WTC11 (cell line): ENCODE results near the gene TMED10. TPM values are rescaled to one million over a fixed set of nuclear protein-coding genes. Genes with fewer than 3 reads are reported as not detected.

ENCODE experiments used
- ATAC-seq: fragments of 200-7000 bp; cut with Tn5 transposase; 2 replicates; pipeline ENCODE4 v1.10.0; 2021; ENCODE audit warnings: mild to moderate bottlenecking, moderate library complexity
- Bru-seq: library from RNA; stranded (reverse); fragments of 400-500 nt; gene quantifications from one replicate; lab custom pipeline; 2021; lab: Mats Ljungman, UMichigan
- CTCF ChIA-PET: fragments of 300-600 bp; sonication (Branson Sonifier 250); formaldehyde crosslinking; loops from one replicate; lab custom pipeline; 2021; ENCODE audit warnings: antibody characterized with exemption; lab: Charles Lee
- POLR2A ChIA-PET: fragments of 350-600 bp; sonication (Branson Sonifier 250); formaldehyde crosslinking; loops from one replicate; lab custom pipeline; 2021; ENCODE audit warnings: antibody characterized with exemption; lab: Charles Lee
- DNase-seq: peaks from one replicate; pipeline ENCODE4 v3.0.0; 2021; ENCODE audit warnings: low spot score
- H3K27ac Mint-ChIP-seq: 2 replicates; pipeline ENCODE4 v1.8.0; 2021; ENCODE audit warnings: mixed read lengths
- H3K27me3 Mint-ChIP-seq: 2 replicates; pipeline ENCODE4 v1.8.0; 2021; ENCODE audit warnings: low read depth, mild to moderate bottlenecking, moderate library complexity, mixed read lengths
- H3K36me3 Mint-ChIP-seq: 2 replicates; pipeline ENCODE4 v1.8.0; 2021; ENCODE audit warnings: mixed read lengths
- H3K4me1 Mint-ChIP-seq: 2 replicates; pipeline ENCODE4 v1.8.0; 2022; ENCODE audit warnings: mixed read lengths
- H3K4me3 Mint-ChIP-seq: 2 replicates; pipeline ENCODE4 v1.8.0; 2021; ENCODE audit warnings: mild to moderate bottlenecking, moderate library complexity, mixed read lengths
- H3K9me3 Mint-ChIP-seq: 2 replicates; pipeline ENCODE4 v1.8.0; 2021; ENCODE audit warnings: mixed read lengths
- CBFB ChIP-seq: sonication (generic); formaldehyde crosslinking; IDR thresholded peaks from 2 replicates; pipeline ENCODE4 v1.8.1; 2022; ENCODE audit warnings: mild to moderate bottlenecking, low read depth, missing genetic modification reagents
- CDX4 ChIP-seq: fragments of 250-450 bp; sonication (Bioruptor Pico); IDR thresholded peaks from 2 replicates; pipeline ENCODE4 v1.9.0; 2021; ENCODE audit warnings: moderate library complexity, mild to moderate bottlenecking, inconsistent platforms, borderline replicate concordance
- E2F4 ChIP-seq: sonication (generic); formaldehyde crosslinking; IDR thresholded peaks from 2 replicates; pipeline ENCODE4 v1.8.1; 2022; ENCODE audit warnings: low read depth, mild to moderate bottlenecking, moderate library complexity, missing genetic modification reagents, borderline replicate concordance
- EMX1 ChIP-seq: fragments of 250-450 bp; sonication (Bioruptor Pico); IDR thresholded peaks from 2 replicates; pipeline ENCODE4 v1.8.0; 2021; ENCODE audit warnings: mild to moderate bottlenecking
- ERG ChIP-seq: fragments of 250-450 bp; sonication (Bioruptor Pico); IDR thresholded peaks from 2 replicates; pipeline ENCODE4 v1.8.0; 2021; ENCODE audit warnings: mild to moderate bottlenecking
- FOXK1 ChIP-seq: sonication (generic); formaldehyde crosslinking; IDR thresholded peaks from 2 replicates; pipeline ENCODE4 v1.8.0; 2022; ENCODE audit warnings: mild to moderate bottlenecking, moderate library complexity, missing genetic modification reagents
- GTF2I ChIP-seq: fragments of 250-450 bp; sonication (Bioruptor Pico); conservative IDR thresholded peaks from 2 replicates; pipeline ENCODE4 v1.4.0; 2021; ENCODE audit warnings: mild to moderate bottlenecking
- HMGA2 ChIP-seq: fragments of 250-450 bp; sonication (Bioruptor Pico); IDR thresholded peaks from 2 replicates; pipeline ENCODE4 v1.4.0; 2021; ENCODE audit warnings: mild to moderate bottlenecking, moderate library complexity
- HMGXB4 ChIP-seq: sonication (generic); formaldehyde crosslinking; IDR thresholded peaks from 2 replicates; pipeline ENCODE4 v1.8.1; 2023; ENCODE audit warnings: mild to moderate bottlenecking, moderate library complexity, missing genetic modification reagents
- IRF2 ChIP-seq: sonication (generic); formaldehyde crosslinking; IDR thresholded peaks from 2 replicates; pipeline ENCODE4 v1.8.0; 2022; ENCODE audit warnings: low read depth, missing genetic modification reagents, borderline replicate concordance
- JAZF1 ChIP-seq: fragments of 250-450 bp; sonication (Bioruptor Pico); IDR thresholded peaks from 2 replicates; pipeline ENCODE4 v1.9.0; 2021; ENCODE audit warnings: moderate library complexity, mild to moderate bottlenecking, inconsistent platforms
- MAX ChIP-seq: sonication (generic); formaldehyde crosslinking; IDR thresholded peaks from 2 replicates; pipeline ENCODE4 v1.8.0; 2022; ENCODE audit warnings: mild to moderate bottlenecking, missing genetic modification reagents
- MXD4 ChIP-seq: fragments of 250-450 bp; sonication (Bioruptor Pico); IDR thresholded peaks from 2 replicates; pipeline ENCODE4 v1.8.0; 2021; ENCODE audit warnings: mild to moderate bottlenecking, moderate library complexity, borderline replicate concordance
- NFATC4 ChIP-seq: fragments of 250-450 bp; sonication (Bioruptor Pico); IDR thresholded peaks from 2 replicates; pipeline ENCODE4 v1.9.0; 2021; ENCODE audit warnings: mild to moderate bottlenecking
- NFYB ChIP-seq: sonication (generic); formaldehyde crosslinking; conservative IDR thresholded peaks from 2 replicates; pipeline ENCODE4 v1.8.0; 2022; ENCODE audit warnings: low read depth, missing genetic modification reagents
- NR3C1 ChIP-seq: sonication (generic); formaldehyde crosslinking; conservative IDR thresholded peaks from 2 replicates; pipeline ENCODE4 v1.8.1; 2023; ENCODE audit warnings: low read depth, mild to moderate bottlenecking, missing genetic modification reagents
- PRDM15 ChIP-seq: sonication (generic); formaldehyde crosslinking; IDR thresholded peaks from 2 replicates; pipeline ENCODE4 v1.8.0; 2022; ENCODE audit warnings: missing genetic modification reagents
- SMAD4 ChIP-seq: sonication (generic); formaldehyde crosslinking; IDR thresholded peaks from 2 replicates; pipeline ENCODE4 v1.8.0; 2022; ENCODE audit warnings: mild to moderate bottlenecking, missing genetic modification reagents
- TEAD1 ChIP-seq: sonication (generic); formaldehyde crosslinking; IDR thresholded peaks from 2 replicates; pipeline ENCODE4 v1.8.0; 2022; ENCODE audit warnings: mild to moderate bottlenecking, missing genetic modification reagents
- TEAD4 ChIP-seq: sonication (generic); formaldehyde crosslinking; IDR thresholded peaks from 2 replicates; pipeline ENCODE4 v1.8.0; 2022; ENCODE audit warnings: mild to moderate bottlenecking, missing genetic modification reagents
- USF1 ChIP-seq: sonication (generic); formaldehyde crosslinking; IDR thresholded peaks from 2 replicates; pipeline ENCODE4 v1.8.0; 2022; ENCODE audit warnings: mild to moderate bottlenecking, missing genetic modification reagents
- ZNF121 ChIP-seq: sonication (generic); formaldehyde crosslinking; IDR thresholded peaks from 2 replicates; pipeline ENCODE4 v1.8.0; 2023; ENCODE audit warnings: missing genetic modification reagents
- ZNF317 ChIP-seq: sonication (generic); formaldehyde crosslinking; IDR thresholded peaks from 2 replicates; pipeline ENCODE4 v1.8.1; 2023; ENCODE audit warnings: low read depth, mild to moderate bottlenecking, moderate library complexity, missing genetic modification reagents, borderline replicate concordance
- ZNF423 ChIP-seq: fragments of 250-450 bp; sonication (Bioruptor Pico); IDR thresholded peaks from 2 replicates; pipeline ENCODE4 v2.1.2; 2022; ENCODE audit warnings: mild to moderate bottlenecking, moderate library complexity
- ZNF512 ChIP-seq: sonication (generic); formaldehyde crosslinking; IDR thresholded peaks from 2 replicates; pipeline ENCODE4 v1.8.1; 2022; ENCODE audit warnings: missing genetic modification reagents, borderline replicate concordance
- long read RNA-seq, 3 experiments: library from RNA in 1 of 3; library from capped mRNA in 1 of 3; library from polyadenylated mRNA in 1 of 3; unstranded in 2 of 3; stranded (forward) in 1 of 3; transcript quantifications; one replicate each; pipeline ENCODE4 v2.0.0, GENCODE V29; 2021
- total RNA-seq: library from RNA; stranded (reverse); gene quantifications from 3 replicates; pipeline ENCODE4 v1.2.3, GENCODE V29; 2021

Gene TMED10
- total RNA-seq (214 to 234 TPM (median 220 TPM) in 3 replicates), Bru-seq, nascent RNA (percentile 84 among the genes with signal in this experiment)
- long read RNA-seq, experiment 1, full-length matches to known transcripts = 977 of 1,051 reads
- long read RNA-seq, experiment 1, partial matches to known transcripts = 10 of 1,051 reads
- long read RNA-seq, experiment 1, other reads (novel, unspliced or antisense) = 64 of 1,051 reads
- long read RNA-seq, experiment 2, full-length matches to known transcripts = 150 of 240 reads
- long read RNA-seq, experiment 2, partial matches to known transcripts = 8 of 240 reads
- long read RNA-seq, experiment 2, other reads (novel, unspliced or antisense) = 82 of 240 reads
- long read RNA-seq, experiment 3, full-length matches to known transcripts = 286 of 337 reads
- long read RNA-seq, experiment 3, partial matches to known transcripts = 23 of 337 reads
- long read RNA-seq, experiment 3, other reads (novel, unspliced or antisense) = 28 of 337 reads

- ChIA-PET POLR2A (interaction anchor here (0.7 kb wide), 1 partner anchor 83 kb away, joined by 6 read pairs; no protein-coding TSS in a partner anchor), CTCF (interaction anchor here (0.7 to 1.0 kb wide), 2 partner anchors 13 to 119 kb away, joined by 3 read pairs; no protein-coding TSS in a partner anchor)
- peaks cover 8% of the 10 kb centered on the region for H3K27me3 Mint-ChIP-seq
- ATAC-seq (peak; percentile 80), DNase-seq (peak; percentile 91)
- peaks cover 15% of the 10 kb centered on the region for H3K4me1 Mint-ChIP-seq
- H3K27ac Mint-ChIP-seq = peak within 1 kb of the TSS; percentile 98
- H3K36me3 Mint-ChIP-seq = no peaks in the 10 kb centered on the region
- H3K9me3 Mint-ChIP-seq = no peaks in the 10 kb centered on the region
- peak within 1 kb of the TSS; percentile 89 for H3K4me3 Mint-ChIP-seq
- no peak for TF ChIP-seq ERG (CRISPR knock-in tag)
- no peak for TF ChIP-seq ZNF512 (CRISPR knock-in tag)
- no peak for TF ChIP-seq PRDM15
- no peak for TF ChIP-seq ZNF121 (CRISPR knock-in tag)
- no peak for TF ChIP-seq NR3C1 (CRISPR knock-in tag)
- no peak for TF ChIP-seq JAZF1 (CRISPR knock-in tag)
- TF ChIP-seq IRF2 (CRISPR knock-in tag) = no peak
- TF ChIP-seq GTF2I = no peak
- no peak for TF ChIP-seq HMGXB4 (CRISPR knock-in tag)
- TF ChIP-seq FOXK1 (CRISPR knock-in tag) = peak; percentile 62; the same call in 1 of the 2 replicates
- TF ChIP-seq TEAD1 (CRISPR knock-in tag) = peak; percentile 52; the same call in 1 of the 2 replicates
- TF ChIP-seq ZNF423 = no peak
- TF ChIP-seq MAX = peak; percentile 70
- TF ChIP-seq MXD4 (CRISPR knock-in tag) = no peak
- TF ChIP-seq CDX4 = no peak
- no peak for TF ChIP-seq NFATC4 (CRISPR knock-in tag)
- TF ChIP-seq E2F4 (CRISPR knock-in tag) = 0 out of 2 replicates have a peak, but pooled peaks have one; percentile 23
- TF ChIP-seq NFYB (CRISPR knock-in tag) = 0 out of 2 replicates have a peak, but pooled peaks have one; percentile 12
- TF ChIP-seq CBFB (CRISPR knock-in tag) = no peak
- TF ChIP-seq SMAD4 (CRISPR knock-in tag) = no peak
- peak; percentile 98 for TF ChIP-seq USF1
- no peak for TF ChIP-seq ZNF317 (CRISPR knock-in tag)
- no peak for TF ChIP-seq EMX1 (CRISPR knock-in tag)
- TF ChIP-seq TEAD4 (CRISPR knock-in tag) = peak; percentile 29; the same call in 1 of the 2 replicates
- no peak for TF ChIP-seq HMGA2 (CRISPR knock-in tag)
These were observed at the start of gene TMED10 for GRCh38 chr14:75176142-75176820. TMED10 (minus strand) TSS chr14:75176612; CDS start chr14:75176579, 33 bp downstream.
